ENCODE measurements around the gene MED15. TPM values are rescaled to one million over a fixed set of nuclear protein-coding genes. Genes with fewer than 3 reads are reported as not detected.

The MED15 gene
- total and polyA plus RNA-seq, 2 donors from 2014 or later: 31.7 to 102 TPM

DNA sequence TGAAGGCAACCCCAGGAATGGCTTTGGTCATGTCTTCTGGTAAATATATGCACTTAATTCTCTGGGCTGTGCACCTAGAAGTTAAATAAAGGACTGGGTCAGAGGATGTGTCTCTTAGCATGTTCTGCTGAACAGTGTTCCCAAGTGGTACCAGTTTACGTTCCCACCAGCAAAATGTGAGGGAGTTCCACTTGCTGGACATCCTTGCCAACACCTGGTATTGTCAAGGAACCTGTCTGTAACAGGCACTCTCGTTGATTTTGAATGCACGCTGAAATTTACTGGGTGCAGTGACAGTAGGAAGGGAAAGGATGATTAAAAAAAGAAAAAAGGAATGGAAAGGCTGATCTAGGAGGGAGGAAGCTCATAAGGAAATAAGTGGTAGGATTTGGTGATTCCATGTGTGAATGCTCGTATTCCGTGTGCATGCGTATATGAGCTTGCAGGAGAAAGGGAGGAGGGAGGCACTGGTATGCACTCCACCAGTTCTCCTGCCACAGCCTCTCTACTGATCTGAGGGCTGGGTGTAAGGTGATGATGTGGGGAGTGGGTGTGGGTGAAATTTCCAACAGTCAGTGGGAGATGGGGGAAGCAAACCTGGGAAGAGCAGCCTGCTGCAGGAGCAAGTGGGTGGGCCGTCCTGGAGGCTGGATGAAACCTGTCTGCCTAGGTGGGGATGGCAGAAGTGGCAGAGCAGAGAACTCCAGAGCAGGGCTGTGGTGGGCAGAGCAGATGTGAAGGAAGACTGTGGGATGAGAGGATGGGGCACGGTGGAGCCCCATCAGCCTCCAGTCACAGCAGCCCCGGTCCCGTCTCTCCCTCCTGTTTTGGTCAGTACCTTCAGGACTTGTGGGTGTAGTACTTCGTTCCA, 15.0 kb downstream of the MED15 start:
- TF ChIP-seq, protein P1, sequence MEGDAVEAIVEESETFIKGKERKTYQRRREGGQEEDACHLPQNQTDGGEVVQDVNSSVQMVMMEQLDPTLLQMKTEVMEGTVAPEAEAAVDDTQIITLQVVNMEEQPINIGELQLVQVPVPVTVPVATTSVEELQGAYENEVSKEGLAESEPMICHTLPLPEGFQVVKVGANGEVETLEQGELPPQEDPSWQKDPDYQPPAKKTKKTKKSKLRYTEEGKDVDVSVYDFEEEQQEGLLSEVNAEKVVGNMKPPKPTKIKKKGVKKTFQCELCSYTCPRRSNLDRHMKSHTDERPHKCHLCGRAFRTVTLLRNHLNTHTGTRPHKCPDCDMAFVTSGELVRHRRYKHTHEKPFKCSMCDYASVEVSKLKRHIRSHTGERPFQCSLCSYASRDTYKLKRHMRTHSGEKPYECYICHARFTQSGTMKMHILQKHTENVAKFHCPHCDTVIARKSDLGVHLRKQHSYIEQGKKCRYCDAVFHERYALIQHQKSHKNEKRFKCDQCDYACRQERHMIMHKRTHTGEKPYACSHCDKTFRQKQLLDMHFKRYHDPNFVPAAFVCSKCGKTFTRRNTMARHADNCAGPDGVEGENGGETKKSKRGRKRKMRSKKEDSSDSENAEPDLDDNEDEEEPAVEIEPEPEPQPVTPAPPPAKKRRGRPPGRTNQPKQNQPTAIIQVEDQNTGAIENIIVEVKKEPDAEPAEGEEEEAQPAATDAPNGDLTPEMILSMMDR (IDR thresholded peaks at IDR 0.05; ENCODE audit: borderline replicate concordance, extremely low read depth, insufficient read depth): no peak
- Histone ChIP-seq H3K4me1 (ENCODE audit: control insufficient read depth in 2 of 3, insufficient read depth in 2 of 3, low read depth in 1 of 3, low read length in 3 of 3) (peaks cover 0 to 14% (median 0%) of the 10 kb centered on the region in 3 donors), H3K4me3 (ENCODE audit: low read length in 3 of 3) (no peak overlapping the region), H3K36me3 (ENCODE audit: control insufficient read depth in 2 of 3, insufficient read depth in 3 of 3, low read length in 3 of 3) (peaks cover 0 to 4% (median 3%) of the 10 kb centered on the region in 3 donors), H3K9ac (ENCODE audit: low read length in 3 of 3) (no peak overlapping the region), H3K9me3 (ENCODE audit: control insufficient read depth in 2 of 3, insufficient read depth in 1 of 3, low read length in 3 of 3) (no peaks in the 10 kb centered on the region), H3K27ac (ENCODE audit: low read depth in 2 of 2, low read length in 2 of 2) (no peak overlapping the region), H3K27me3 (ENCODE audit: control insufficient read depth, insufficient read depth, low read length) (no peaks in the 10 kb centered on the region)
- DNase-seq (peak in 1 of 5 donors; percentile 25), FAIRE-seq (no peak)
- intact Hi-C loops (cut with DNase I): no loop called here

- Histone ChIP-seq H3K36me3 (ENCODE audit: control insufficient read depth in 2 of 3, insufficient read depth in 3 of 3, low read length in 3 of 3) (peaks cover 0 to 7% (median 3%) of the 10 kb centered on the region in 3 donors), H3K9me3 (ENCODE audit: control insufficient read depth in 2 of 3, insufficient read depth in 1 of 3, low read length in 3 of 3) (no peaks in the 10 kb centered on the region), H3K4me1 (ENCODE audit: control insufficient read depth in 2 of 3, insufficient read depth in 2 of 3, low read depth in 1 of 3, low read length in 3 of 3) (peaks cover 0 to 11% (median 0%) of the 10 kb centered on the region in 3 donors), H3K27me3 (ENCODE audit: control insufficient read depth, insufficient read depth, low read length) (no peaks in the 10 kb centered on the region), H3K4me3 (ENCODE audit: low read length in 3 of 3) (no peak overlapping the region), H3K9ac (ENCODE audit: low read length in 3 of 3) (no peak overlapping the region), H3K27ac (ENCODE audit: low read depth in 2 of 2, low read length in 2 of 2) (no peak overlapping the region)
- intact Hi-C loops (cut with DNase I): no loop called here
- no peak for FAIRE-seq
- TF ChIP-seq, protein P1 (IDR thresholded peaks at IDR 0.05; ENCODE audit: borderline replicate concordance, extremely low read depth, insufficient read depth): no peak
- DNase-seq: peak in 1 of 5 donors; percentile 38
These were observed 15.9 kb downstream of the MED15 start for GRCh38 chr22:20523086-20523983.

DNA sequence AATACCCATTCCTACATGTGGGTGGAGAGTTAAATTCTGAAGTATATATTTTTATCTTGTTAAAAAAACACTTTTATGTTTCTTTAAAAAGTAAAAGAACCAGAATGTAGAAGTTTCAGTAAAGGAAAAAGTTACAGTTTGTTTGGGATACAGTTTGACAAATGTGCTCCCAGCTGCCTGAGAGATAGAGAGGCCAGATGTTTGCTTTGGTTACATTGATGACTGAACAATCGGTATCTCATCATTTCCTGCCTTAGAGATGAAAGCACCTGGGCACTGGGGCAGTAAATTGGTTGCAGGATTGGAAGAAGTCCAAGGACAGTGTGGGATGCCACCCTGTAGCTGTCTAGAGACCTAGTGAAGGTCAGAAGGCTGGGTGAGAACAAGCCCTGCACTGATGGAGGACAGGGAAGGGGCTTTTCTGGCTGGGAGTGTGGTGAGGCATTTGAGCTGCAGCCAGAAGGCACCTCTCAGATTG, 16.6 kb downstream of the MED15 start:
- peaks cover 0 to 11% (median 0%) of the 10 kb centered on the region in 3 donors for H3K4me1 ChIP-seq (ENCODE audit: control insufficient read depth in 2 of 3, insufficient read depth in 2 of 3, low read depth in 1 of 3, low read length in 3 of 3)
- H3K9ac ChIP-seq (ENCODE audit: low read length in 3 of 3): no peak overlapping the region
- no peaks in the 10 kb centered on the region for H3K27me3 ChIP-seq (ENCODE audit: control insufficient read depth, insufficient read depth, low read length)
- peak in 1 of 5 donors; percentile 53 for DNase-seq
- intact Hi-C loops (cut with DNase I): no loop called here
- FAIRE-seq: no peak
- no peak overlapping the region for H3K4me3 ChIP-seq (ENCODE audit: low read length in 3 of 3)
- H3K27ac ChIP-seq (ENCODE audit: low read depth in 2 of 2, low read length in 2 of 2): no peak overlapping the region
- peaks cover 0 to 10% (median 3%) of the 10 kb centered on the region in 3 donors for H3K36me3 ChIP-seq (ENCODE audit: control insufficient read depth in 2 of 3, insufficient read depth in 3 of 3, low read length in 3 of 3)
- TF ChIP-seq, protein P1 (IDR thresholded peaks at IDR 0.05; ENCODE audit: borderline replicate concordance, extremely low read depth, insufficient read depth): no peak
- H3K9me3 ChIP-seq (ENCODE audit: control insufficient read depth in 2 of 3, insufficient read depth in 1 of 3, low read length in 3 of 3): no peaks in the 10 kb centered on the region

Measured in kidney (tissue), 14 donors.